DOHH2 (cell line): ENCODE results near the gene PTGIS.

ENCODE experiments used
- CTCF ChIP-seq: fragments of 200-600 bp; sonication (generic); IDR thresholded peaks from one replicate; pipeline ENCODE4 v1.5.1; 2014; ENCODE audit warnings: antibody characterized with exemption, mild to moderate bottlenecking, low read depth, low read length; ENCODE audit not compliant: poor library complexity, severe bottlenecking
- EZH2phosphoT487 ChIP-seq: fragments of 200-600 bp; sonication (generic); IDR thresholded peaks from 2 replicates; pipeline ENCODE4 v1.6.1; 2017; ENCODE audit warnings: borderline replicate concordance, mild to moderate bottlenecking, antibody characterized with exemption, low read length, moderate library complexity, mixed read lengths

- TF ChIP-seq CTCF: no peak
- no peak for TF ChIP-seq EZH2phosphoT487
These were observed 77.2 kb downstream of the PTGIS start for GRCh38 chr20:49490689-49491088.
